HepG2 (cell line): ENCODE data around the gene PCDHGA5. TPM values are rescaled to one million over a fixed set of nuclear protein-coding genes. Genes with fewer than 3 reads are reported as not detected.

Experiments used
- ATAC-seq: fragments of 200-7000 bp; cut with Tn5 transposase; 3 replicates; pipeline ENCODE4 v1.9.1; 2020; ENCODE audit warnings: mild to moderate bottlenecking, moderate library complexity
- BruUV-seq: library from RNA; stranded (reverse); fragments of 400-500 nt; replicated peaks from 2 replicates; lab custom pipeline; 2021; lab: Mats Ljungman, UMichigan
- CTCF ChIA-PET: fragments of 300-600 bp; formaldehyde crosslinking; extraction: SDS; loops from one replicate; lab custom pipeline; 2021; ENCODE audit warnings: low total read pairs, inconsistent platforms, low intra/inter-chr PET ratio; lab: Yijun Ruan, JAX
- POLR2A ChIA-PET: fragments of 350-600 bp; sonication (Branson Sonifier 250); formaldehyde crosslinking; loops from one replicate; lab custom pipeline; 2020; ENCODE audit warnings: antibody characterized with exemption, inconsistent platforms; lab: Yijun Ruan, JAX
- DNase-seq: peaks from one replicate; pipeline ENCODE4 v3.0.0-alpha.2; 2015; ENCODE audit warnings: low spot score
- FAIRE-seq: peaks from 3 replicates; lab custom pipeline; 2011; peaks lifted over from hg19 to GRCh38; lab: Jason Lieb, UNC
- H2AFZ ChIP-seq: one replicate; pipeline ENCODE4 v1.6.1; 2011; ENCODE audit warnings: low read length, inconsistent platforms
- H3K27ac ChIP-seq: fragments of 300-600 bp; 3 replicates; pipeline ENCODE4 v1.8.0; 2011; ENCODE audit warnings: mixed run types, mild to moderate bottlenecking, mixed read lengths, low read length, inconsistent platforms; ENCODE audit not compliant: insufficient read depth; ENCODE audit errors: extremely low read length
- H3K27me3 ChIP-seq, 2 experiments: fragments of 200-600 bp in 1 of 2; 2 replicates in 1 of 2; 3 replicates in 1 of 2; pipeline versions ENCODE4 v1.6.0 to v1.8.0; 2011; ENCODE audit warnings: low read length in 2 of 2, mild to moderate bottlenecking in 2 of 2, moderate library complexity in 2 of 2, inconsistent platforms in 1 of 2; ENCODE audit not compliant: insufficient read depth in 2 of 2, control insufficient read depth in 1 of 2
- H3K36me3 ChIP-seq, 2 experiments: fragments of 200-600 bp in 1 of 2; replicated peaks in 1 of 2; 2 replicates in 1 of 2; 3 replicates in 1 of 2; pipeline versions ENCODE4 v1.5.1 to v1.8.0; 2011; ENCODE audit warnings: low read length in 2 of 2, inconsistent platforms in 1 of 2; ENCODE audit not compliant: insufficient read depth in 2 of 2, control insufficient read depth in 1 of 2
- H3K4me1 ChIP-seq: 2 replicates; pipeline ENCODE4 v1.5.1; 2012; ENCODE audit warnings: low read length, inconsistent platforms; ENCODE audit not compliant: insufficient read depth
- H3K4me2 ChIP-seq: 2 replicates; pipeline ENCODE4 v1.6.0; 2011; ENCODE audit warnings: low read depth, low read length, inconsistent platforms
- H3K4me3 ChIP-seq, 3 experiments: fragments of 200-600 bp in 1 of 3; sonication (generic), shearing (Covaris generic) in 1 of 3; replicated peaks in 1 of 3; 2 replicates each; pipeline ENCODE4 v1.5.1; 2011 to 2016; ENCODE audit warnings: low read length in 3 of 3, inconsistent platforms in 2 of 3, low read depth in 2 of 3, mild to moderate bottlenecking in 2 of 3, control low read depth in 1 of 3, mixed read lengths in 1 of 3; ENCODE audit not compliant: insufficient read depth in 1 of 3
- H3K79me2 ChIP-seq: one replicate; pipeline ENCODE4 v1.6.1; 2011; ENCODE audit warnings: low read length, inconsistent platforms; ENCODE audit not compliant: insufficient read depth
- H3K9ac ChIP-seq: 2 replicates; pipeline ENCODE4 v1.6.0; 2011; ENCODE audit warnings: mild to moderate bottlenecking, low read depth, low read length, inconsistent platforms; ENCODE audit not compliant: insufficient read depth
- H3K9me3 ChIP-seq: 2 replicates; pipeline ENCODE4 v1.5.1; 2012; ENCODE audit warnings: mild to moderate bottlenecking, low read length
- H4K20me1 ChIP-seq: 2 replicates; pipeline ENCODE4 v1.6.0; 2011; ENCODE audit warnings: inconsistent platforms, mild to moderate bottlenecking, low read length, moderate library complexity; ENCODE audit not compliant: insufficient read depth
- CTCF ChIP-seq: sonication (generic); formaldehyde crosslinking; IDR thresholded peaks from 2 replicates; pipeline ENCODE4 v1.5.0; 2020; ENCODE audit warnings: mild to moderate bottlenecking, missing genetic modification reagents, moderate library complexity
- ZBTB49 ChIP-seq: sonication (generic); formaldehyde crosslinking; IDR thresholded peaks from 2 replicates; pipeline ENCODE4 v1.4.0; 2020; ENCODE audit warnings: missing genetic modification reagents, borderline replicate concordance
- ZUFSP ChIP-seq: sonication (generic); formaldehyde crosslinking; IDR thresholded peaks from 2 replicates; pipeline ENCODE4 v1.9.0; 2021; ENCODE audit warnings: missing genetic modification reagents, mild to moderate bottlenecking, borderline replicate concordance
- WGBS: methylation state at CpG from one replicate; pipeline ENCODE4 v1.1.6; 2017; ENCODE audit warnings: low lambda C conversion rate; 5-methylcytosine and 5-hydroxymethylcytosine counted together
- in situ Hi-C: cut with HindIII; loops from 2 replicates; pipeline ENCODE4 v1.10.0; 2017; ENCODE audit warnings: low pct_unique_long_range_greater_than_20kb; ENCODE audit not compliant: extremely low pct_ligation_motif_present
- intact Hi-C: fragments of 100-400 bp; cut with micrococcal nuclease; formaldehyde crosslinking; loops from one replicate; pipeline ENCODE4 v1.10.0; 2022; ENCODE audit not compliant: unreplicated experiment
- polyA plus RNA-seq, 8 experiments: library from polyadenylated mRNA; depleted of rRNA in 3 of 8; stranded (reverse) in 7 of 8; unstranded in 1 of 8; fragments of >200 nt; fragmentation: Illumina TruSeq in 4 of 8; extraction: Trizol in 4 of 8; gene quantifications; 2 replicates each; pipeline versions ENCODE4 v1.2.1 to v1.2.3, GENCODE V29; 2011 to 2016; ENCODE audit warnings: low read depth in 4 of 8, missing spikeins in 1 of 8, mixed read lengths in 1 of 8; ENCODE audit not compliant: insufficient read depth in 1 of 8
- total RNA-seq, 5 experiments: library from RNA; depleted of rRNA; stranded (reverse); fragments of >200 nt; fragmentation: Illumina TruSeq; extraction: Trizol; gene quantifications; 2 replicates each; pipeline ENCODE4 v1.2.3, GENCODE V29; 2016; ENCODE audit warnings: low read depth in 1 of 5

PCDHGA5 gene
- total and polyA plus RNA-seq, 2 of the 13 experiments (the other 11 are each of a cell fraction or from before 2014, with no cell fraction given) = 0.27 to 0.32 TPM

GRCh38 chr5:141389153-141390042 is 25.4 kb downstream of the PCDHGA5 start (continued):
- TF ChIP-seq ZUFSP (CRISPR knock-in tag) = no peak
- TF ChIP-seq, all 625 proteins: peak for 0

- no peaks in the 10 kb centered on the region for H3K79me2 ChIP-seq
- no peak within 1 kb of the TSS for H3K9ac ChIP-seq
- no TSS peak for BruUV-seq
- H4K20me1 ChIP-seq = no peaks in the 10 kb centered on the region
- no peaks in the 10 kb centered on the region for H3K27me3 ChIP-seq
- peaks cover 5% of the 10 kb centered on the region; the same call in 1 of the 2 replicates for H3K4me1 ChIP-seq
- no peaks in the 10 kb centered on the region for H3K36me3 ChIP-seq
- no peak within 1 kb of the TSS for H3K27ac ChIP-seq
- H3K4me3 ChIP-seq = no peak within 1 kb of the TSS
- WGBS = 89% methylated on average over 38 of the region's 38 CpGs
- ATAC-seq (no peak), DNase-seq (no peak), FAIRE-seq (no peak)
- peaks cover 47% of the 10 kb centered on the region for H3K9me3 ChIP-seq
- in situ Hi-C loops = no loop called here
- H3K4me2 ChIP-seq = no peak within 1 kb of the TSS
- POLR2A ChIA-PET = no interaction called here
- intact Hi-C loops = no loop called here
- TF ChIP-seq CTCF = peak; percentile 17; the same call in 1 of the 2 replicates
- no peak for TF ChIP-seq ZBTB49 (CRISPR knock-in tag)
- H2AFZ ChIP-seq = no peak within 1 kb of the TSS
- CTCF ChIA-PET = no interaction called here
These were observed 28.7 kb downstream of the PCDHGA5 start, which contains the start of gene PCDHGA8 for GRCh38 chr5:141392429-141393198. PCDHGA8 (plus strand) TSS chr5:141392633; CDS start chr5:141392814, 181 bp downstream.
